A172 (cell line): ENCODE data around the gene CHTF18. TPM values are rescaled to one million over a fixed set of nuclear protein-coding genes. Genes with fewer than 3 reads are reported as not detected.
"Not testable (repeated sequence)": the region's sequence is repeated elsewhere in the genome, so short reads cannot be mapped to it uniquely, and the experiment has no call there.

Experiments
- DNase-seq: peaks from one replicate; pipeline ENCODE4 v3.0.0-alpha.2; 2015; ENCODE audit warnings: low spot score
- total RNA-seq: library from RNA; depleted of rRNA; stranded (reverse); fragments of >200 nt; shearing (Covaris generic); gene quantifications from 2 replicates; pipeline ENCODE4 v1.2.3, GENCODE V29; 2014; rRNA removed

The CHTF18 gene
- 36.9 and 44.2 TPM in 2 replicates for total RNA-seq

DNA sequence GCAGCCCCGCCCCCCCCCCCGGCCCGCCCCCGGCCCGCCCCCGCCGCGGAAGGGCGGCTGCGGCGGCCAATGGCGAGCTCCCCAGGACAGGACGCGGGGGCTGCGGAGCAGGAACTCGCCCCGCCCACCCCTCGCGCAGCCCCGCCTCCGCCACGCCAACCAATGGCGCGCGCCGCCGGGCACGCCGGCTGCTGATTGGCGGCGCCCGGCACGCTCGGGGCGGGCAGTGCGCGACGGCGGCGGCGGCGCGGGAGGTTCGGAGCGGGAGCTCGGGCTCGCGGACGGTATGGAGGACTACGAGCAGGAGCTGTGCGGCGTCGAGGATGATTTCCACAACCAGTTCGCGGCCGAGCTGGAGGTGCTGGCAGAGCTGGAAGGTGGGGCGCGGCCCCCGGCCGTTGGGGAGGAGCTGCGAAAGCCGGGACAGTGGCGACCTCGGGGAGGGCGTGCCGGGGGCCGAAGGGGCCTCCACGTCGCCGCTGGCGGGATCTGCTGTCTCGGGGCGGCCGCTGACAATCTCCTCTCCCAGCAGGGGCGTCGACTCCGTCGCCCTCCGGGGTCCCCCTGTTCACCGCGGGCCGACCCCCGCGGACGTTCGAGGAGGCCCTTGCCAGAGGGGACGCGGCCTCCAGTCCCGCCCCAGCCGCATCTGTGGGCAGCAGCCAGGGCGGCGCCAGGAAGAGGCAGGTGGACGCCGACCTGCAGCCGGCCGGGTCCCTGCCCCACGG, at the start of gene CHTF18:
Gene CHTF18, plus strand, starts transcription at position 222 of the 728 bp plus-strand sequence. Its CDS starts 65 bp downstream, at position 287.
- peak; percentile 81 for DNase-seq

DNA sequence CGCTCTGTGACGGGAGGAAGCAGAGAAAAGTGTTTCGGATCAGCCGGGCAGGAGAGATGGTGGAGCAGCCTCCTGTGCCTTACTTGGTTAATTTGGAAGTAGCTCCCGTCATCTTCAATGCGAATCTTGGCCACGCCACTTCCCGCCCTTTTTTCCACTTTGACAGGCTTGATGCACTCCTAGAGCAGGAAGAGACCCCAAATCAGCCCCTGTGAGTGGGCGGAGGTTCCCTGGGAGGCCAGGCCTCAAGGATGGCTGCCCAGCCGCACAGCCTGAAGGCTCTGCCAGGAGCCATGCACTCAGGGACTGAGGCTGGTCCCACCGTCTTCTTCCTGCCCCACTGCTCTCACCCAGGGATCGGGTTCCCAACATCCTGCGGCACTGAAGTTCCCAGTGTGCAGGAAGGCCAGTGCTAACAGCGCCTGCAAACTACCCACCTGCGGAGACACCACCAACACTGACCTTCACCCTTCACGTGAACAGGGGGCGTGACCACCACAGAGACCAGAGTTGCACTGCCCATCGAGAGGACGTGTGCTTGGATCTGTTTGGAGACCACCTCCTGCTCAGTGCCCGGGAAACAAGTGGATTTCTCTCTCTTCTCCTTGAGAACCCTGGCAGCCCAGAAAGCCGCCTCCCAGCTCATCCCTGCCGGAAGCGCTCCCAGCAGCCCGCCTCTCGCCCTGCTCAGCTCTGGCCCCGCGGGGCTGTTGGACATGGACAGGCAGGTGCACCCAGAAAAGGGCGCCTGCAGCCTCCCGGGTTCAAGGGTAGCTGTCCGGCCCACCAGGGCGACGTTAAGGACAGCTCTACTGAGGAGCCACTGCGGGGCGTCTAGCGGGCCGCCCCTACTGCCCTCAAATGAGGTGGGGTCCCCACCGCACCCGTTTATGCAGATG, 48.6 kb upstream of the CHTF18 start:
- DNase-seq = no peak

DNA sequence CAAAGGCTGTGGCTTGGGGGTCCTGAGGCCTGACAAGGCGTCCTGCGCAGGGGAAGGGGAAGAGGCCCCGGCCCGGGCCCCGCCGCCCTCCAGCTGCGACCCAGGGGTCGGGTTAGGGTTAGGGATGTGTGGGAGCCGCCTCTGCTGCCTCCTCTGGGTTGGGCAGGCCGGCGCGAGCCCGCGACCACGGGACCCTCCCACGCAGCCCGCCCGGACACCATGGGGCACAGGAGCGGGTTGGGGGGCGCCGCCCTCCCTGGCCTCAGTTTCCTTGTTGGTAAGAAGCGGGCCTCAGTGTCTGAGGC, 48.0 kb upstream of the CHTF18 start:
- no peak for DNase-seq

DNA sequence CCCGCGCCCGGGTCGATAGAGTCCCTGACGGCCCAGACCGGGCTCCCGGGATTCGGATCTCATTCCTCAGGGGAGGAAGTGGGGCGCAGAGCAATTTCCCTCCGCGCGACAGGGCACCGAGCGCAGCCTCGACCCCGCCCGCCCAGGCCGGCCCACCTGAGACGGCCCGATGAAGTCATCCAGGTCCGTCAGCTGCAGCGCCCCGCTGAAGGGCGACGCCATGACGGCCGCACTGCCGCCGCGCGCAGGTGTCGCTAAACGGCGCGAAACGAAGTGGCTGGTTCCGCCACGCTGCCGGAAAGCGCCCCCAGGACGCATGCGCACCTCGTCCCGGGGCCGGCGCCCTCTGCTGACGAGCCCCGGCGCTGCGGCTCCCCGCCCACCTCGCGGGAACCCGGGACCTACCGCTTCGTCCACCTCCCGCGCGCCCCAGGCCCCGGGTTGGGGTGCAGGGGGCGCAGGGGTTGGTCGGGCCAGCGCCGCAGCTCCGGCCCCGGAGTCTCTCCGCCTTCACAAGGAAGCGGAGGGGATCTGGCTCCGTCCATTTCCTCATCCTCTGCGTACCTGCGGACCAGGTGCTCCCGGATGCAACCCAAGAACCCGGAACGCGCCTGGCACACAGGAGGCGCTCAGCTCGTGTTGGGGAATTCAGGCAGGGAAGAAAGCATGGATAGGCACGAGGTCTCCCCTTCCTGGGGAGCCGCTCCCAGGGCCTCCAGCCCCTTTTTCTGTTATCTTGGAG, 47.5 kb upstream of the CHTF18 start, which contains the start of gene CIAO3:
Gene CIAO3, minus strand, starts transcription at position 234 of the 742 bp plus-strand sequence. Its CDS starts 12 bp downstream, at position 222.
- peak; percentile 82 for DNase-seq

DNA sequence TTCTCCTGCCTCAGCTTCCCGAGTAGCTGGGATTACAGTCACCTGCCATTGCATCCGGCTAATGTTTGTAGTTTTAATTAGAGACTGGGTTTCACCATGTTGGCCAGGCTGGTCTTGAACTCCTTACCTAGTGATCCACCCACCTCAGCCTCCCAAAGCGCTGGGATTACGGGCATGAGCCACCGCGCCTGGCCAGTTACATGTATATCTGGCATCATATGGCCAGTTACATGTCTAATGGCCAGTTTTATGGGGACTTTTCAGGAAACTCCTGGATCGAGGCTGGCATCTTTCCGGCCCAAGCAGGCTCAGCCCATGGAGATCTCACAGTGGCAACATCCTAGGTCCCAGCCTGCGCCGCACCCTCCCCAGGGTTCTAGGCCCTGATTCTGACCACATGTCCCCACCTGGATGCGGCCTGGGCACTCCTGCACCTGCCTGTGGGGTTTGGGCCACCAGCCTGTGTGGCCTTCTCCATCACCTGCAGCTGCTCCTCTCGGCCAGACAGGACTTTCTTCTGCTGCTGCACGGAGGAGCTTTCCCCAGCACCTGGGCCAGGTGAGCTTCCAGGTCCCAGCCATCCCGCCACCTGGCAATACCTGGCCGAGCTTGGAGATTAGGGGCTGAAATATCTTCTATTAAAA, 46.3 kb upstream of the CHTF18 start:
- no peak for DNase-seq

DNA sequence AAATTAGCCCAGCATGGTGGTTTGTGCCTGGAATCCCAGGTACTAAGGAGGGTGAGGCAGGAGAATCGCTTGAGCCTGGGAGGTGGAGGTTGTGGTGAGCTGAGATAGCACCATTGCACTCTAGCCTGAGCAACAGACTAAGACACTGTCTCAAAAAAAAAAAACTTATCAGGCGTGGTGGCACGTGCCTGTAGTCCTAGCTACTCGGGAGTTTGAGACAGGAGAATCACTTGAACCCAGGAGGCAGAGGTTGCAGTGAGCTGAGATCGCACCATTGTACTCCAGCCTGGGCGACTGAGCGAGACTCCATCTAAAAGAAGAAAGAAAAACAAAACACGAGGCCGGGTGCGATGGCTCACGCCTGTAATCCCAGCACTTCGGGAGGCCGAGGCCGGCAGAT, 45.5 kb upstream of the CHTF18 start:
- DNase-seq = not testable (repeated sequence)

DNA sequence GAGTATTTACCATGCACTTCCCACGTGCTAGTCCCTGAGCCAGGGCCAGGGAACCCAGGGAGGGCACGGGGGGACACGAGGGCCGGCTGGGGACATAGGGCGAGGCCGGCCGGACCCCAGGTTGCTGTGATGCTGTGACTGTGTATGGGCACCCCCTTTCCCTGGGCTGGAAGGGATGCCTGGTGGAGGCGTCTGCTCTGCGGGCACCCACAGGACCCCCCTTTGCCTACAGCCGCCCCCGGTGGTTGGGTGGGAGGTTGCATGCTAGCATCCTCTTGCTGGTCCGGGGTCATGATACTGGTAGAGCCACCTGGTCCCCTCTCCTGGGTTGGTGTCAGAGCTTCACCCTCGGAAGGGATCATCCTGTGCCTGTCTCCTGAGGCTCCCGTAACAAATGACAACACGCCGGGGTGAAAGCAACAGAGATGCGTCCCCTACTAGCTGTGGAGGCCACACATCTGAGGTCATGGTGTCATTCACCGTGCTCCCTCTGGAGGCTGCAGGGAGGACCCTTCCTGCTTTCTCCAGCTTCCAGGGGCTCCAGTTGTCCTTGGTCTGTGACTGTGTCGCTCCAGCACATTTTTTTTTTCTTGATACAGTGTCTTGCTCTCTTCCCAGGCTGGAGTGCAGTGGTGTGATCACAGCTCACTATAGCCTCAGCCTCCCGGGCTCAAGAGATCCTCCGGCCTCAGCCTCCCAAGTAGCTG, 44.5 kb upstream of the CHTF18 start:
- no peak for DNase-seq

DNA sequence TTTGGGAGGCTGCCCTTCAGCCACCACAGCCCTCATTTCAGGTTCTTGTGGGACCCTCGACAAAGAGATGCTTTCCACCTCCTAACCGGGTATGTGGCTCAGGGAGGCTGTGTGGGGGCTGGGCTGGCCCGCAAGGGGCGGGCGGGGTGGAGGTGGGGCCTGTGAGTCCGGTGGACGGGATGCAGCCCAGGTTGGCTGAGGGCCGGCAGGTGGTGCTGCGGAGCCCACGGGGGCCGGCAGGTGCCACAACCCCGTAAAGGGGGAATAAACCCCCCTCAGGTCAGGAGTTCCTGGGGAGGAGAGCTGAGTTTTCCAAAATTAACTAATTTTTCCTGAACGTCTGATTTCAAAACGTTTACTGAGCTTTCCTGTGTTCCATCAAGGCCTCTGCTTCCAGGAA, 42.7 kb upstream of the CHTF18 start:
- no peak for DNase-seq

DNA sequence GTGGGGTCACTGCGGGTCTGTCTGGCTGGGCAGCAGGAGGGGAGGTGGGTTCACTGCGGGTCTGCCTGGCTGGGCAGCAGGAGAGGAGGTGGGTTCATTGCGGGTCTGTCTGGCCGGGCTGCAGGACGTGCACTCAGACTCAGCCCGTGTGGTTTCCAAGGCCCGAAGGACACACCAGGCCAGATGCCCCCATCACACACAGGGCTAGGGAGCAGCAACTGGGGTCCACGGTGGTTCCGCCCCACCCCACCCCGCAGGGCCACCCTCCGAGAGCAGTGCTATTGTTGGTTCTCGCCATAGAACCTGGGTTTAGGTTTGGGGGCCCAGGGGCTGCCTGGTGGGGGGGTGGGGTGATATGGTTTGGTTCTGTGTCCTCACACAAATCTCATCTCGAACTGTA, 41.8 kb upstream of the CHTF18 start:
- DNase-seq = no peak

DNA sequence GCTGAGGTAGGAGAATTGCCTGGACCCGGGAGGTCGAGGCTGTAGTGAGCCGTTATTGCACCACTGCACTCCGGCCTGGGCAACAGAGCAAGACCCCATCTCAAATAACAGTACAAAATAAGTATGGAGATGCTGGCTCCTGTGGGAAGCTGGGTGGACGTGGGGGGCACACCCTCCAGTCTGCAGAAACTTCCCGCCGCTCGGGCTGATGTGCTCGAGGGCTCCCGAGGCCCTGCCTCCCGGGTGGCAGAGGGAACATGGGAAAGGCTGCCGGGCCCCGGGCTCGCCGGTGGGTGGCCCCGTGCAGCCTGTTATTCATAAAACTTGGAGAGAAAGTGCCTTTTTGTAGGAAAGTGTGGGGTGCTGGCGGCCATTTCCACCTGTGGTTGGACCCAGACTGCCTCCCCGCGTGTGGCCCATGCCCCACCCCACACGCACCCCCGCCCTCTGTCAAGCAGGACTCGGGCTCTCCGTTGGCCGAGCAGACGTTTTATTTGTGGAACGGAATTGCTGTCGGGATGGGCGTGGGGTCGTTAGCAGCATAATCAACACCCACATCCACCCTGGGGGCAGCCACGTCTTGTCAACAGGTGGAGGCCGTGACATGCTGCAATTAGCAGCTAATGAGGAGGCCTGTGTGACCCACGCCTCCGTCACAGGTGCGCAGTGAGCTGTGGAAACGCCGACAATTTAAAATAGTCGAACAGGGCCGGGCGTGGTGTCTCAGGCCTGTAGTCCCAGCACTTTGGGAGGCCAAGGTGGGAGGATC, 40.3 kb upstream of the CHTF18 start:
- DNase-seq = no peak

DNA sequence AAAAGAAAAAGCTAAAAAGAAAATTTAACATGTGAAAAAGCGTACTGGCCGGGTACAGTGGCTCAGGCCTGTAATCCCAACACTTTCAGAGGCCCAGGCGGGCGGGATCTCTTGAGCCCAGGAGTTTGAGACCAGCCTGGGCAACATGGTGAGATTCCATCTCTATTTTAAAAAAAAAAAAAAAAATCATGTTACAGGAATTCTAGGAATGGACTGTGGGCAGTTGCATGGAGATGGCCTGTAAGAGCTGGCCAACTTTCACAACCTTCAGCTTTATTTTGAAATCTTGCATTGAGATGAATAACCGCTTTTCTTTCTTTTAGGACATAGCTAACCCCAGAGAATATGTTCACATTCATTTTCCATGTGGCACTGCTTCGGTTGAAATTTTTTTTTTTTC, 39.4 kb upstream of the CHTF18 start:
- DNase-seq = no peak

DNA sequence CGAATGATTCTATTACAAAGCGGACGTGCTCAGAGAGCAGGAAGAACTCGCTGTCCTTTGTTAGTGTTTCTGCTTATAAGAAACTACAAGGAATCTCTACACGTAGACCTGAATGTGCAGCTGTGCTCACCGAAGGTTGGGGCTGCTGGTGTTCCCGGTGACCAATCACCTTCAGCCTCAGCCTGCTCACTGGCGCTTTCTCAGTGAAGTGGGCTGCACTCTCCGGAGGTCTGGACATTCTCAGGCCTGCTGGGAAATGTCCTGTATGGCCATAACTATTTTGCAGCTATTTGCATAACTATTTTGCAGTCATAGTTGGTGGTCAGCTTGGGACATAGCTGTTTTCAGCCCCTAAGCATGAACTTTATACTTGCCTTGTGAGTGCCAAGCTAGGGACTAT, 37.9 kb upstream of the CHTF18 start:
- no peak for DNase-seq

DNA sequence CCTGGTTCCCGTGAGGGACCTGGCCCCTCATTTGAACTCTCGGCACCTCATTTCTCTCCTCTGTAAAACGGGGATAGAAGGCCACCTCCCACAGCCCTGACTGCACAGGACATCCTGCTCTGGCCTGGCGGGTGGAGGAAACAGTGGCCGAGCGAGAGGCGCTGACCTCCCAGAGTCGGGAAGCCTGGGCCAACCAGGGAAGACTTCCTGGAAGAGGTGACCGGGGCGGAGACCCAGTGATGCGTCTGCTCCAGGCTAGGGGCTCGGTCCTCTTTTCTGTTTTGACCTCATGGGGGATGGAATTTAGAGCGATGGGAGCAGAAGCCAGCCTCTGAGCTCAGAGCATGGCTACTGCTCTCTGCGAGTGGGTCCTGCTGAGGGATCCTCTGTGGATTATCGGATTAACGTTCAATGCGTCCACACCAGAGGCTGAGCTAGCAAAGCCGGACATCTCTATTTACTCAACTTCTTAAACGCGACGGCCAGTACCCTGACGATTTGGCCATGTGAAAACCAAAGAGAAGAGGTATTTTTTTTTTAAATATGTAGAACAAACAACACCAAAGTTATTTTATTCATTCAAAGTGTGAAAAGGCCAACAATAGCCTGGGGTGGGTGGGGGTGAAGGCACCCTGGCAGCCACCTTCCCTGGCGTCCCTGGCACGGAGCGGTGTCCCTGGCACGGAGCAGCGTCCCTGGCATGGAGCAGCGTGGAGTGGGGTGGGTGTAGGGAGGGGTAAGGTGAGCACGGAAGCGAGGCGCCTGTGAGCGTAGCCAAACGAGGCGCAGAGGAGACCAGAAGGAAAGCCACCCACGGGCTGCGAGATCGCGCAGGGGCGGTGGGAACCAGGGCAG, 37.0 kb upstream of the CHTF18 start:
- DNase-seq = no peak

DNA sequence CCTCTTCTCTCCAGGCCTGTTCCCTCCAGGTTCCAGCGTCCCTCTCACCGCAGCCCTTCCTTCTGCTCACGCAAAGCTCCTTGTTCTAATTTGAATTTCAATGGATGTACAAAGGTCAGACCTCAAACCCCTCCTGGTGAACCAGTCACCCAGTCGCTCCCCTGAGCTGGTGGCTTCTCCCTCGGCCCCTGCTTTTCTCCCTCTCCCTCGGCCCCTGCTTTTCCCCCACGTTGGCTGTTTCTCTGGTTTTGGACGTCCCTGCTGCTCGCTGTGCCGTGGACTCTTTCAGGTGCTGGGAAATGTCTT, 36.5 kb upstream of the CHTF18 start:
- no peak for DNase-seq

DNA sequence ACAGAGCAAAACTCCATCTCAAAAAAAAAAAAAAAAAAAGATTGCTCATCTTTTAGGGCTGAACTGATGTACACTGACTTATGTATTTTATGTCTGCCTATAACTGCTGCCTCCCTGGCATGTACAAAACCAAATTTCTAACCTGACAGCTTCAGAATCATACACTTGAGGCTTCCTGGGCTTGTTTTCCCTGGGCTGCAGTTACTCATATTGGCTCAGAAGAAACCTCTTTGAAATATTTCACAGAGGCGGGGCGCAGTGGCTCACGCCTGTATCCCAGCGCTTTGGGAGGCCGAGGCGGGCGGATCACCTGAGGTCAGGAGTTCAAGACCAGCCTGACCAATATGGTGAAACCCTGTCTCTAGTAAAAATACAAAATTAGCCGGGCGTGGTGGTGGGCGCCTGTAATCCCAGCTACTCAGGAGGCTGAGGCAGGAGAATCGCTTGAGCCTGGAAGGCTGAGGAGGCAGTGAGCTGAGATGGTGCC, 34.3 kb upstream of the CHTF18 start:
- DNase-seq = not testable (repeated sequence)

DNA sequence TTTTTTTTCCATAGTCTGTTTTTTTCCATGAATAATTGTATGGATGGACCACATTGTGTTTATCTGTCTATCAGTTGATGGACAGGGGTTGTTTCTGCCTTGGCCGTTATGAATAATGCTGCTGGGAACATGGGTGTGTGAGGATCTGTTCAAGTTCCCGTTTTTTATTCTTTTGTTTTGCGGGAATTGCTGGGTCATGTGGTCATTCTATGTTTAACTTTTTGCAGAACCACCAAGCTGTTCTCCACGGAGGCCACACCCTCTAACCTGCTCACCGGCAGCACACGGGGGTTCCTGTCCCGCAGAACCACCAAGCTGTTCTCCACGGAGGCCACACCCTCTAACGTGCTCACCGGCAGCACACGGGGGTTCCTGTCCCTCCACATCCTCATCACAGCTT, 33.8 kb upstream of the CHTF18 start:
- DNase-seq = no peak

DNA sequence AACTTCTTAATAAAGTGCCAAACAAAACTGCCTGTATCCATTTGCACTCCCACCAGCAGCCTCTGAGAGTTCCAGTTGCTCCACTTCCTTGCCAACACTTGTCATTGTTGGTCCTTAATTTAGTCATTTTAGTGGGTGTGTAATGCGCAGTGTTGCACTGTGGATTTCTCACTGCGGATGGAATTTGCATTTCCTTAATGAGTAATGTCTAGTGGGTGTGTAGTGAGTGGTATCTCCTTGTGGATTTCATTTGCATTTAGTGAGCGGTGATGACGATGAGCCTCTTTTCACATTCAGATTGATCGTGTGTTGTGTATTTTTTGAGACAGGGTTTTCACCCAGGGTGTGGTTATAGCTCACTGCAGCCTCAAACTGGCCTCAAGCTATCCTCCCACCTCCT, 32.0 kb upstream of the CHTF18 start:
- DNase-seq = no peak

DNA sequence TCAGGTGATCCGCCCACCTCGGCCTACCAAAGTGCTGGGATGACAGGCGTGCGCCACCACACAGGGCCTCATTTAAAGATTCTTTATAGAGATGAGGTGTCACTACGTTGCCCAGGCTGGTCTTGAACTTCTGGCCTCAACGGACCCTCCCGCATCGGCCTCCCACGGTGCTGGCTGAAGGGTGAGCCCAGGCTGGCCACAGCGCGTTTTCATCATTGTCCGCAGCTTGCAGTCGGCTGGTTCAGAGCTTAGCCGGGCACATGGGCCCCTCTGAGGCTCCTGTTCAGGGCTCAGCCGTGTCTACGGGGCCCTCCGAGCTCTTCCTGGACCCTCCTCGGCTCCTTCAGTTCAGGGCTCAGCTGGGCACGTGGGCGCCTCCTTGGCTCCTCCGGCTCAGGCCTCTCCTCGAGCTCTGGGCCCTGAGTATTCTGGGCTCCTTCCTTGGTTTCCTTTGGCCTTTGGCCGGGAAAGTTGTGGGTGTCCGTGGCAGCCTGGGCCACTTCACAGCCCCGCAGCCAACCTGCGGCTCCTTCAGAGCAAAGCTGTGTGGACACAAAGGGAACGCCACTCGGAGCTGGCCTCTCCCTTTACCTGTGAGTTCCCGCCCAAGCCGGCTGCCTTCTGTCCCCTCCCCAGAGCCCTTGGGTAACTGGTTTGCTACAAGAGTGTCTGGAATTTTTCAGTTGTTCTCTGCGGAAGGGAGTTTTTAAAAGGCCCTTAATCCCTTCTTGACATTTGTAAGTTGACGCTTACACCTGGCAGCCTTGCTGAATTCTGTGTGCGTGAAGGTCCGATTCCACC, 29.1 kb upstream of the CHTF18 start:
- DNase-seq = no peak

DNA sequence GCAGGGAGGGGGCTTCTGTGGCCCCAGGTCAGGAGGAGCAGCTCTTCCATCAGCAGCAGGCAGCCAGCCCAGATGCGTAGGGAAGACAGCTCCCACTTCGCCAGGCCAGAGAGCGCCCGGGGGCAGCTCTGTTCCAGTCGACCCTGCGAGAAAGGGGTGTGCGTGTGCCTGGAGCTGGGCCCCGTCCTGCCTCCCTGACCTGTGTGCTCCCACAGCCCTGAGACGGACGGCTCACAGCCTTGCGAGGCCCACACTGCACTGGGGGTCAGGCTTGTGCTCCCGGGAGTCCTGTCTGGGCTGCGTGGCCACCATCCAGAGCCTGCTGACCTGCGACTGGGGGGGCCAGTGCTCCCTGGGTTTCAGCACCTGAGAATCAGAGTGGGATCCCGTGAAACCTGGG, 28.4 kb upstream of the CHTF18 start:
- no peak for DNase-seq
